HG03520 (cell line): ENCODE results near the gene MRPL27.

ENCODE experiments used
- ATAC-seq: cut with Tn5 transposase; IDR thresholded peaks from one replicate; pipeline ENCODE4 v1.9.1; 2021; ENCODE audit warnings: mild to moderate bottlenecking, moderate library complexity; ENCODE audit not compliant: unreplicated experiment

MRPL27 gene

GRCh38 chr17:50388728-50389127, 15.7 kb upstream of the MRPL27 start:
- no peak for ATAC-seq

- no peak for ATAC-seq
Measured at GRCh38 chr17:50386510-50386909, 13.5 kb upstream of the MRPL27 start.

DNA sequence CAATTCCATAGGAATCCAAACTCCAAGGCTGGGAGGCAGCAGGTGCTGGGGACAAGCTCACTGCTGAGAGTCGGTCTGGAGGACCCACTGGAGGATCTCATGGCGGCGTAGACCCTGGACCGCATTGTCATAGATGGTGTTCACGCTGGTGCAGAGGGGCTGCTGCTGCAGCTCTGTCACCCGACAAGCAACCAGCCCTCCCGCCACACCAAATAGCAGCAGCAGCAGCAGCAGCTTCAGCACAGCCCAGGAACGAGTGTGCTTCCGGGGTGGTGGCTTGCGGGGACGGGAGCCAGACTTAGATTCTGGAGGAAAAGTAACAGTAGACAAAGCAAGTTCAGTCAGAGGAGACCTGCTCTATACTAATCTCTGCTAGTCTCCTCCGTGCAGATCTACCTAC, 9.9 kb upstream of the MRPL27 start:
- ATAC-seq: no peak

DNA sequence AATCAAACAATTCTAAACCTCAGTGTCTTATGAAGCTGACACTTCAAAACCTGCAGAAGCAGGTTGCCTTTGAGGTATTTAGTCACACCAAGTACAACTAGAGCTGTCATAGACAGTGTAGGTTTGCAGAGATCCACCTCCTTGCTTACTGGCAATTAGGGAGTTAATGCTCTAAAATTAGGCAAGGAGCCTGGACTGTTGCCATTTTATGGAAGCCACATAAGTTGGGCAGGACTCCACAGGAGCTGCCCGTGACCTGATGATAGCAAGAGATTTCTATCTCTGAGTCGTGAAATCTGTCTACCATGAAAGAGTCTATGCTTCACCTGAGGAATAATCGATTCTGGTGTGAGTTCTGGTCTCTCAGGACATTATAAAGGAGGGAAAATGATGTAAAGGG, 8.9 kb upstream of the MRPL27 start:
- no peak for ATAC-seq

DNA sequence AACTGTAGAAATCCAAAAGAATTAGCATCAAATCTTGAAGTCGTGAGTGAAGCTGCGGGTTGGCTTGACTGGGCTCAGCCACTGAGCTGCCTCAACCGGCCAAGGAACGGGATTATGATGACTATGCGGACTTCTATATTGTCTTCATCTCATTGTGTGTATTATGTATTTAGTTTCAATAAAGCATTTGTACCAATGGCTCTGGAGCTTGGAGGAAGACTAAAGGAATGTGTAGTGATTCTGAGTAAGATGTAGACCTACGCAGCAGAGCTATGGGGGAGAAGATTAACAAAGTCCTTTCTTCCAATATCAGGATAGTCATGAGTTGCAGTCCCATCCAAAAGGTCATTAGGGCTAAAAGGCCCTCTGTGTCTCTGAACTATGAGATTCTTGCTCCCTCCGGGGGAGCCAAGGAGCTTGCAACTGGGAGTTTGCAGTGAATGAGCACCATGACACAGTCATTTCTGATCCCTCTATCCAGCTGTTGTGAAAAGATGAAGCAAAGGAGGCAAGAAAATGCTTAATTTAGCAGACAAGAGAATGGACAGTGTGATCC, 8.4 kb upstream of the MRPL27 start:
- ATAC-seq: no peak

GRCh38 chr17:50380369-50381259, 7.6 kb upstream of the MRPL27 start:
- no peak for ATAC-seq

DNA sequence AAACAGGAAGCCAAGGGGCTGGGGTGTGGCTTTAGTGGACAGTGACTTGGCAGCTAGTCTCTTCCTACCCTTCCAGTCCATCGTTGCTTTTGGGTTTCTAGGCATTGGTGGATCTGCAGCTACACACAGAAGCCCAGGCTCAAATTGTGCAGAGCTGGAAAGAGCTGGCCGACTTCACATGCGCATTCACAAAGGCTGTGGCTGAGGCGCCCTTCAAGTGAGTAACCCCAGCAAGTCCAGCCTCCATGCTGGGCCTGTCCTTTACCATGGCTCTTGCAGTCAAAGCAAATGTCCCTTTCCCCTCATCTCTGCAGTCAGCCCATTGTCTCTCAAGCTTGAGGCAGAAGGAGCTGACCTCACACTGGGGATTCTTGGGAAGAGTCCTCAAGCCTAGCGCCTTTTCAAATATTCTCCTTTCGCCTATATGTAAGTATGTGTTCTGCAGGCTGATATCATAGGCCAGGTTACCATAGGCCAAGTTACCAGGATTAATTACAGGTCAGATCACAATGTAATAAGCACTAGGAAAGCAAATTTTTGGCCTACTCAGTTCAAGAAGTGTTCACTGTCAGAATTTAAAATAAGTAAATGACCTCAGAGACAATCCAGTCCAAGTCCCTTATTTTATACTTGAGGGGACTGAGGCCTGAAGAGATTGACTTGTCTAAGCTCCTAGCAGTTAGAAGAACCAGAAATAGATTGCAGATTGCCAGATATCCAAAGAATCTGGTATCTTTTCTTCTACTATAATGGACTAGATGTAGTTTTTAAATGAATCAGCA, 6.6 kb upstream of the MRPL27 start:
- no peak for ATAC-seq

- no peak for ATAC-seq
Measured at GRCh38 chr17:50375858-50376538, 3.0 kb upstream of the MRPL27 start.

- no peak for ATAC-seq
Measured at GRCh38 chr17:50373705-50374104, 721 bp upstream of the MRPL27 start.

DNA sequence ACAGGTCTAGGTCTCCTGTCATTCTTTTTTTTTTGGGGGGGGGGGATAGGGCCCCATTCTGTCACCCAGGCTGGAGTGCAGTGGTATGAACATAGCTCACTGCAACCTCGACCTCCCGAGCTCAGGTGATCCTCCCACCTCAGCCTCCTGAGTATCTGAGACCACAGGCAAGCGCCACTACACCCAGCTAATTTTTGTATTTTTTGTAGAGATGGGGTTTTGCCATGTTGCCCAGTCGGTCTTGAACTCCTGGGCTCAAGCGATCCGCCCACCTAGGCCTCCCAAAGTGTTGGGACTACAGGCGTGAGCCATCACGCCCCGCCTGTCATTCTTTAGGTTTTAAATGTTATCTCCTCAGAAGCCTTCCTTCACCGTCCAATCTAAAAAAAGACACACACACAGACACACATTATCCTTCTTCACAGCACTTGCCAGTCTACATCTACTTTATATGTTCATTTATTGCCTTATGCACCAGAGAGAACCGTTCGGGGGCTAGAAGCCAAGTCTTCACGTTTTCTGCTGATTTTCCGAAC, 694 bp downstream of the MRPL27 start:
- no peak for ATAC-seq

GRCh38 chr17:50371526-50371925, 1.5 kb downstream of the MRPL27 start:
- ATAC-seq: no peak

DNA sequence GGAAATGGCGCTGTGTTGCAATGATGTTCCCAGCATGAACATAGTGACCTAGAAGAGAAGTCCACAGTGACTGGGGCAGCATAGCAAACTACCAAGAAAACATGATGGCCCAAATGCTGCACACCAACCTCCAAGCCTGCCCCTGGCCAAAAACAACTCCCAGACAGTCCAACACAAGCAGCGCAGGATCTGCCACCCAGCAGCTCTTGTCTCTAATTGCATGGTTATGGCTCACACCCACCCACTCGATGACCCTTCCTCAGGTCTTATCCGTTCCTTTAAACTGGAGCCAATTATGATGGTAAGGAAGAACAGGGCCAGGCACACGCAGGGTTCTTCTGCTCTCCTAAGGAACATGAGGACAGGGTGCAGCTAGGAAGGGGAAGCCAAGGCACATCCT, 2.9 kb downstream of the MRPL27 start:
- no peak for ATAC-seq

DNA sequence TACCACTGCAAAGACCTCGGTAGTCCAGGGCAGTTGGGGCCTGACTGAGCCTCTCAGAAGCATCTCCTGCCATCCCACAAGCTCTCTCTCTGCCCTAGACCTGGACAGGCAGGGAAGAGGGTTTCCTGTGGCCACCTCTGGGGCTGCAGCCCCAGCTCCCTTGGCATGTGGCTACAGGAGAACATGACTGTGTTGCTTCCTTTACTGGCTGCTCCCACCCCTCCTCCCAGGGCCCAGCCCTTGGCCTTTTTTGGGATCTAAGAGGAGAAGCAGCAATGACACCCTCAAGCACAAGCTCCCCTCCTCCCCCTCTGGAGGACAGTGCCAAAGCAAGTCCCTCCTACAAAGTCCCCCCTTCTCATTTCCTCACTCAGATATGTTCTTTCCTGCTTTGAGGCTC, 5.6 kb downstream of the MRPL27 start:
- no peak for ATAC-seq

DNA sequence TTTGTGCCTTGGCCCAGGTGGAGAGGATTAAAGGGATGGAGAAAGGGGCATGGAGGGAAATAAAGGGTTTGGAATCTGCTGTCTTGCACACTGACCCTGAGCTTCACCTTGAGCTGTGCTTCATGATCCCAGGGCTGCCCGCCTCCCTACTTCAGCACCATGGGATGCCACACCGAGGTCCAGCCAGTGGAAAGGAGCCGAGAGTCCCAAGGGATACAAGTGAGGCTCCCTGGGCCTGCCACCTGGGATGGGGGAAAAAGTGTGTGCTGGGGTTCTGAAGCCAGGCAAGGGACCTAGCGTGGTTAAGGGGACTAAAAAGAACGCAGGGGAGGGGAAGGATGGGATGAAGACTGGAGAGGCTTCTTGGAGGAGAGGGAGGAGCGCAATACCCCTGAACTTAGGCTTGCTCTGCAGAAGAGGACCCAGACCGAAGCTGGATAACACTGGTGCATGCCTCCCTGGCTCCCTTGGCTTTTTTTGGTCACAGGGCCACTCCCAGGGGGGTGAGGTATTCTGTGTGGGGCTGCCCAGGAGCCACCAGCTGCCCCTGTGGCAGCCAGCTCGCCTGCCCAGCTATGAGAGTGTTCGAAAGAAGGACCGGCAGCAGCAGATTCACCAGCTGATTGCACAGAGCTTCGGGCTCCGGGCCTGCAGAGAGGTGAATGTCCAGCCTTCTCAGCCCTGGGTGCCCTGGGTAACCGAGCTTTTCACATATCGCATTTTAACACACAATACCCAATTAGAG, 7.2 kb downstream of the MRPL27 start:
- ATAC-seq: no peak

DNA sequence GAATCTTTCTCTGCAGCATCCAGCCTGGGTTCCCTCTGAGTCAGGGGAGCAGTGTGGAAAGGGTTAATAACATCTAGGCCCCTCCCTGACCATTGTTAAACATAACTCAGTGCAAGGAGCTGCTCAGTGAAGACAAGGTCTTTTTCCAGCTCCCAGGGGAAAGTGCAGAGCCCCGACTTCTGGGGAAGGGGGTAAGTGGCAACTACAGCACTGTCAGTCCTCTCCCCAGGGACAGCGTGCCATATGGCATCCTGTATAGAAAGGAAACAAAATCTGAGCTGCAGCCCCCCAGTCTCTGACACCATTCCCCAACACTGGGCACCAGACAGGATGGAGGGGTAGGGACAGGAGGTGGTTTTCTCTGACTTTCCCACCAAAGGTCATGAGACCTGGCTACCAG, 7.8 kb downstream of the MRPL27 start:
- no peak for ATAC-seq

DNA sequence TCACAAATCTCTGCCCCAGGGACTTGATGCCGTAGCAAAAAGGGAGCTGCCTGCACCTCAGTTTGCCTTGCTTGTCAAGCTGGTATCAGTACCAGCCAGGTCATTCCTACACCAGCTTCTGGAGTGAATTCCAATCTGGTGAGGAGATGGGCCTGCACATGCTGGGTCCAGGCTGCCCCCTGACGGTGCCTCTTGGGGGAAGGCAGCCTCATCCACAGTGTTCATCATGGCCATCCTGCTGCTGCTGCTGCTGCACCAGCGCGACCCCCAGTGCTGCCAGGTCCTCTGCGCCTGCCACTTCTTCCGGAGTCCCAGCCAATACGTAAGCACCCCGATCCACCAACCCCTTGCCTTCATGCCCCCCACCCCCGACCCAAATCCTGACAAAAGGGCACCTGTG, 8.3 kb downstream of the MRPL27 start:
- no peak for ATAC-seq

DNA sequence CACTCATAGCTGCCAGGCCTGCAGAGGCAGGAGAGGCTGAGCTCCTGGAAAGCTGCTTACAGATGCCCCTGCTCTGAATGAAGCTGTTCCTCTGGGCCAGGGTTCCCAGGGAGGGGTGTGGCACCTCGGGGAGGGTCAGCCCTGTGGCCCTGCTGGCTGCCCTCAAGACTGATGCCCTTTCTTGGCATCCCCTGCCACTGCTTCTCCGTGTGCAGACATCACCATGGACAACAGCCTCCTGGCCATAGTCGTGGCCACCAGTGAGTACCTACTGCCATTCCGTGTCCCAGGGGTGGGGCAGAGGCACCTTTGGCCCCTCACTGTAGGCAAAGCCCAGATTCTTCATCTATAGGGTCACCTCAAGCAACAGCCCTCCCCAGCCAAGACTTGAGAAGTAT, 8.9 kb downstream of the MRPL27 start:
- no peak for ATAC-seq

DNA sequence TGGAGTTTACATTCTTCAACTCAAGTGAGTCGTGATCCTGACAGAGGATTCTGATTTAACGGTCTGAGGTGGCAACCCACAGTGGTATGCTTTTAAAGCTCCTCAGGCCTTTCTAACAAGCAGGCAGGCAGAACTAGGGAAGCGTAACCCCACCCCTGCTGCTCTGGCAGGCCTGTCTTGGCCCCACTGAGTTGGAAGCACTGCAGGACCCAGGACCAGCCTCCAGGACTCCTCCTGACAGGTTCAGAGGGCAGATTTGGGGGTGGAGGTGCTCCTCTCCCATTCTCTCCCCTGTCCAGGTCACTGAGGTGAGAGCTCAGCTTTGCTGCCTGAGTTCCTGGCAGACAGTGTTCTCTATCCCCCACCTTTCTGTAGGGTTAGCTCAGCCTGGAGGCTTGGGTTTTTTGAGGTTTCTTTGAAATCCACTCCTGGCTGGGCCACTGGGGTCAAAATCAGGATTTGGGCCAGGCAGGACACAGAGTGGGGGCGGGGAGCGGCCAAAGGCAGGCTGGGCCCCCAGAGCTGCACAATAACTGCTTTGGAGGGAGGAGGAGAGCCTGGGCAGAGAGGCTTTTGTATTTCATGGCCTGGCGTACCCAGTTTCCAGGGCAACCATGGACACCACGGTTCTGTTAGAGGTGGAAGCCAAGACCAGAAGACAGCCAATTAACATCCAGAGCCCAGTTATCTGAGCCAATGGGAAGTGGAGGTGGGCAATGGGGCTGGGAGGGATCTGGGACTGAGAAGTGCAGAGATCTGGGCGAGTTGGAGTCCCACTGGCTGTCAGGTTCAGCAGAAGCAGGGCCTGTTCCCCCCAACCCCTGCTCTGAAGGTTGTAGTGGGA, 9.5 kb downstream of the MRPL27 start:
- ATAC-seq: no peak

GRCh38 chr17:50362661-50363060, 10.3 kb downstream of the MRPL27 start:
- no peak for ATAC-seq
